ENCODE data around the gene ABHD16B.

Gene ABHD16B

DNA sequence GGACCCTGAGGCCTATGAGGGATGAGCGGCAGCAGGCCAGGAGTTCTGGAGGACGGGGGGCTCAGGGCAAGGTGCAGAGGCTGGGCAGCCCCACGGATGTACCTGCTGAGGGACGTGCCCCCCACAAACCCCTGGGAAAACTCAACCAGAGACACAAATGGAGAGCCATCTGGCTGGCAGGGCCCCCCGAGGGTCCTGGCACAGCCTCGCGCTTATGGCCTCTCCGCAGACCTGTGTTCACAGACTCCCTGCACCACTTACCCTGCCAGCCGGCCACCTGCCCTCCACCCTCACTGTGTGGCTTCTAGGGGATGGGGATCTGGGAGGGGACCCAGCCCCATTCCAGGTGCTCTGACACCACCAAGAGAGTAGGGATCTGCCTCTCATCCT lies 26.8 kb upstream of the ABHD16B start:
- DNase-seq (ENCODE audit: low read depth) = no peak
- TF ChIP-seq CTCF (IDR thresholded peaks at IDR 0.05; ENCODE audit: low read depth, low read length, missing control alignments) = no peak
- in situ Hi-C loops (cut with HindIII; ENCODE audit: low sequenced_read_pairs) = no loop called here
- H3K4me3 ChIP-seq (ENCODE audit: low read depth, low read length) = no peak overlapping the region

GRCh38 chr20:63835021-63835858 lies 26.1 kb upstream of the ABHD16B start:
- no peak for TF ChIP-seq CTCF (IDR thresholded peaks at IDR 0.05; ENCODE audit: low read depth, low read length, missing control alignments)
- DNase-seq (ENCODE audit: low read depth) = peak; percentile 84
- in situ Hi-C loops (cut with HindIII; ENCODE audit: low sequenced_read_pairs) = no loop called here
- H3K4me3 ChIP-seq (ENCODE audit: low read depth, low read length) = no peak overlapping the region

DNA sequence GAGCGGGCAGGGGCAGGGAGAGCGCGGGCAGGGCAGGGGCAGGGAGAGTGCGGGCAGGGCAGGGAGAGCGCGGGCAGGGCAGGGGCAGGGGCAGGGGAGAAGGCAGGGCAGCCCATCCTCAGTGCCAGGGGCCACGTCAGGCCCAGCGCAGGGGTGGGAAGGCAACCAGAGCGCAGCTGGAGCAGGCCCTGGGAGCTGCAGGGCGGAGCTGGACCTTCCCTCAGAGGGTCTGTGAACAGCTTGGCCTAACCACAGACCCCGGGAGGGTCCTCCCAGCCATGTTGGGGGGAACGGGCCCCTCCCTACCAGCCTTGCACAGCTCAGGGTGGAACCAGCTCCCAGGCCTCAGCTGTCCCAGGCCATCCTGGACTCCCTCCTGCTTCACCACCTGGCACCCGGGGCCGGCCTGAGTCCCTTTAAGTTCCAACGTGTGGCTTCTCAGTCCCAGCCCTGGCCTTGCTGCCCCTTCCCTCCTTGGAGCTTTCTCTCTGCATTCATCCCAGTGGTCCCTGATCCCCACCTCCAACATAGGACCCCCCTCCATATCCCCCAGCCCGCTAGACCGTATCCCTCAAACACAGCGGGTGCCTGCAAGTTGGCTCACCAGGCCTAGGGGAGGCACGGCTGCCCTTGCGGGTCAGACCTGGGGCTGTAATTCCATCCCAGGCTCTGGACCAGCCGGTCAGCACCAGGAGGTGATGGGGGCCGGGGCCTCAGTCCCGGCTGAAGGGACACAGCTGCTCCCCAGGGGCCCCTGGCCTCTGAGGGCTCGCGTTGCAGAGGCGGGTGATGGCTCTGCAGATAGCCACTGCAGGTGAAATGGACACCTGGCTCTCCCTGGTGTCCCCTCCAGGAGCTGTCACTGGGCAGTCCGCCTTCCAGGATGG lies 24.6 kb upstream of the ABHD16B start:
- DNase-seq (ENCODE audit: low read depth) = no peak
- in situ Hi-C loops (cut with HindIII; ENCODE audit: low sequenced_read_pairs) = no loop called here
- TF ChIP-seq CTCF (IDR thresholded peaks at IDR 0.05; ENCODE audit: low read depth, low read length, missing control alignments) = no peak
- H3K4me3 ChIP-seq (ENCODE audit: low read depth, low read length) = no peak overlapping the region

DNA sequence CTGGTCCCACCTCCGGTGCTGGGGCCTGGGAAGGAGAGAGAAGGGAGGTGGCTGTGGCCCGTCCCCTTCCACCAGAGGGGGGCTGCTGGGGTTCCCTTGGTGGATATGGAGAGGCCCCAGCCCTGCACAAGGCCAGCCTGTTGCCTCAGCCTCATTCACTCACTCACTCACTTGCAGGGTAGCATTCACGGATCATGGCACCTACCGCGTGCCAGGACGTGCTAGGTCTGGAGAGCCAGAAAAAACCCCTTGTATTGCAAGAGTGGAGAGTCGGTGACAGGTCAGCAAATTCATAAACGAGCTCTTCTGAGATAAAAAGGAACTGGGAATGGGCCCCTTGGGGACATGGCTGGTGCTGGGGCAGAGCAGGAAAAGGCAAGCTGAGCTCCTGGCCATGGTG lies 23.8 kb upstream of the ABHD16B start:
- no peak overlapping the region for H3K4me3 ChIP-seq (ENCODE audit: low read depth, low read length)
- TF ChIP-seq CTCF (IDR thresholded peaks at IDR 0.05; ENCODE audit: low read depth, low read length, missing control alignments) = no peak
- in situ Hi-C loops (cut with HindIII; ENCODE audit: low sequenced_read_pairs) = no loop called here
- DNase-seq (ENCODE audit: low read depth) = no peak

GRCh38 chr20:63839620-63840019 lies 21.7 kb upstream of the ABHD16B start:
- in situ Hi-C loops (cut with HindIII; ENCODE audit: low sequenced_read_pairs) = loop anchor here (10.0 kb wide), 1 partner anchor 65 kb away; no protein-coding TSS in a partner anchor
- no peak for DNase-seq (ENCODE audit: low read depth)

More at GRCh38 chr20:63839620-63840019, 21.7 kb upstream of the ABHD16B start:
- no peak overlapping the region for H3K4me3 ChIP-seq (ENCODE audit: low read depth, low read length)
- no peak for TF ChIP-seq CTCF (IDR thresholded peaks at IDR 0.05; ENCODE audit: low read depth, low read length, missing control alignments)

All from astrocyte of the cerebellum (primary cell).